GM23338 (cell line): ENCODE results near the gene OTUB2. TPM values are rescaled to one million over a fixed set of nuclear protein-coding genes. Genes with fewer than 3 reads are reported as not detected.

Source experiments
- ATAC-seq: fragments of 200-7000 bp; cut with Tn5 transposase; 3 replicates; pipeline ENCODE4 v1.9.1; 2020
- DNase-seq: peaks from one replicate; pipeline ENCODE4 v3.0.0-alpha.2; 2015; ENCODE audit warnings: low spot score
- H2AFZ ChIP-seq: fragments of 200-600 bp; sonication (generic); 2 replicates; pipeline ENCODE4 v1.8.0; 2016; ENCODE audit warnings: antibody characterized with exemption, mild to moderate bottlenecking, moderate library complexity
- H3F3A ChIP-seq: fragments of 200-600 bp; sonication (generic); replicated peaks from 2 replicates; pipeline ENCODE4 v1.8.0; 2017; ENCODE audit warnings: antibody characterized with exemption, mixed run types, low read depth
- H3K27ac ChIP-seq: fragments of 200-600 bp; sonication (generic); 2 replicates; pipeline ENCODE4 v1.6.1; 2016; ENCODE audit warnings: low read depth
- H3K27me3 ChIP-seq: fragments of 200-600 bp; sonication (generic); 2 replicates; pipeline ENCODE4 v1.8.0; 2016; ENCODE audit warnings: mild to moderate bottlenecking, mixed run types, moderate library complexity; ENCODE audit not compliant: insufficient read depth
- H3K36me3 ChIP-seq: fragments of 200-600 bp; sonication (generic); 2 replicates; pipeline ENCODE4 v1.8.0; 2016; ENCODE audit warnings: mild to moderate bottlenecking; ENCODE audit not compliant: insufficient read depth
- H3K4me1 ChIP-seq: fragments of 200-600 bp; sonication (generic); 2 replicates; pipeline ENCODE4 v1.8.0; 2016; ENCODE audit warnings: mild to moderate bottlenecking, moderate library complexity; ENCODE audit not compliant: insufficient read depth
- H3K4me2 ChIP-seq: fragments of 200-600 bp; sonication (generic); 2 replicates; pipeline ENCODE4 v1.7.1; 2017; ENCODE audit warnings: mixed run types
- H3K4me3 ChIP-seq: fragments of 200-600 bp; sonication (generic); 2 replicates; pipeline ENCODE4 v1.6.1; 2016; ENCODE audit warnings: mixed run types
- H3K79me2 ChIP-seq: fragments of 200-600 bp; sonication (generic); replicated peaks from 2 replicates; pipeline ENCODE4 v1.8.0; 2017; ENCODE audit warnings: mild to moderate bottlenecking; ENCODE audit not compliant: insufficient read depth
- H3K9me2 ChIP-seq: fragments of 200-600 bp; sonication (generic); 2 replicates; pipeline ENCODE4 v1.8.0; 2017; ENCODE audit not compliant: insufficient read depth
- H4K20me1 ChIP-seq: fragments of 200-600 bp; sonication (generic); replicated peaks from 2 replicates; pipeline ENCODE4 v1.8.0; 2017; ENCODE audit warnings: mild to moderate bottlenecking; ENCODE audit not compliant: insufficient read depth
- H3K27ac Mint-ChIP-seq: 2 replicates; pipeline ENCODE4 v1.8.0; 2020; ENCODE audit warnings: inconsistent platforms, mild to moderate bottlenecking, moderate library complexity, mixed read lengths
- H3K27me3 Mint-ChIP-seq: 3 replicates; pipeline ENCODE4 v1.8.0; 2022; ENCODE audit warnings: low read depth, mild to moderate bottlenecking, moderate library complexity, mixed read lengths, inconsistent platforms; ENCODE audit not compliant: insufficient read depth, poor library complexity
- H3K36me3 Mint-ChIP-seq: 3 replicates; pipeline ENCODE4 v1.8.0; 2021; ENCODE audit warnings: low read depth, mild to moderate bottlenecking, inconsistent platforms, moderate library complexity, mixed read lengths
- H3K4me1 Mint-ChIP-seq: 3 replicates; pipeline ENCODE4 v1.8.0; 2020; ENCODE audit warnings: mild to moderate bottlenecking, inconsistent platforms, mixed read lengths
- H3K4me3 Mint-ChIP-seq: 3 replicates; pipeline ENCODE4 v1.8.0; 2021; ENCODE audit warnings: moderate library complexity, mild to moderate bottlenecking, inconsistent platforms, mixed read lengths
- H3K9me3 Mint-ChIP-seq: 3 replicates; pipeline ENCODE4 v1.8.0; 2020; ENCODE audit warnings: moderate library complexity, mild to moderate bottlenecking, inconsistent platforms, mixed read lengths
- CREB1 ChIP-seq: fragments of 250-450 bp; sonication (Bioruptor Pico); IDR thresholded peaks from 2 replicates; pipeline ENCODE4 v1.5.0; 2020; ENCODE audit warnings: low read depth, mild to moderate bottlenecking, moderate library complexity
- CTCF ChIP-seq, 2 experiments: fragments of 200-600 bp in 1 of 2; sonication (generic) in 1 of 2; conservative IDR thresholded peaks; 2 replicates each; pipeline versions ENCODE4 v1.5.1 to v1.6.1; 2016 to 2017; ENCODE audit warnings: antibody characterized with exemption in 2 of 2, low read depth in 2 of 2, mild to moderate bottlenecking in 2 of 2, moderate library complexity in 1 of 2
- EZH2 ChIP-seq: fragments of 200-600 bp; sonication (generic); IDR thresholded peaks from one replicate; pipeline ENCODE4 v1.8.0; 2017; ENCODE audit warnings: antibody characterized with exemption, mild to moderate bottlenecking, low read depth; ENCODE audit not compliant: unreplicated experiment
- EZH2phosphoT487 ChIP-seq: fragments of 200-600 bp; sonication (generic); IDR thresholded peaks from one replicate; pipeline ENCODE4 v1.8.1; 2018; ENCODE audit warnings: antibody characterized with exemption; ENCODE audit not compliant: unreplicated experiment
- JUNB ChIP-seq: IDR thresholded peaks from one replicate; pipeline ENCODE4 v1.6.1; 2016; ENCODE audit warnings: antibody characterized with exemption; ENCODE audit not compliant: unreplicated experiment
- NANOG ChIP-seq: IDR thresholded peaks from 2 replicates; pipeline ENCODE4 v1.6.1; 2016; ENCODE audit warnings: antibody characterized with exemption, borderline replicate concordance
- POLR2AphosphoS5 ChIP-seq: IDR thresholded peaks from 2 replicates; pipeline ENCODE4 v1.6.1; 2016; ENCODE audit warnings: antibody characterized with exemption, low read depth
- STAT1 ChIP-seq: IDR thresholded peaks from one replicate; pipeline ENCODE4 v1.6.1; 2016; ENCODE audit warnings: antibody characterized with exemption; ENCODE audit not compliant: unreplicated experiment
- ZNF114 ChIP-seq: fragments of 250-450 bp; sonication (Bioruptor Pico); IDR thresholded peaks from 2 replicates; pipeline ENCODE4 v1.5.0; 2020; ENCODE audit warnings: mild to moderate bottlenecking, moderate library complexity
- polyA plus RNA-seq: library from polyadenylated mRNA; unstranded; fragments of >200 nt; fragmentation: Nextera tagmentation; extraction: Ambion mirVana; gene quantifications from 2 replicates; pipeline ENCODE4 v1.2.1, GENCODE V29; 2016
- total RNA-seq: library from RNA; depleted of rRNA; stranded (reverse); fragments of >200 nt; shearing (Covaris generic); gene quantifications from 2 replicates; pipeline ENCODE4 v1.2.3, GENCODE V29; 2014
- TF ChIP-seq, protein P1 (sequence below): IDR thresholded peaks from one replicate; pipeline ENCODE4 v1.6.1; 2018; ENCODE audit warnings: antibody characterized with exemption; ENCODE audit not compliant: unreplicated experiment
- TF ChIP-seq, protein P2 (sequence below): IDR thresholded peaks from 2 replicates; pipeline ENCODE4 v1.6.1; 2016; ENCODE audit warnings: antibody characterized with exemption
- TF ChIP-seq, protein P3 (sequence below): fragments of 250-450 bp; sonication (Bioruptor Pico); IDR thresholded peaks from 2 replicates; pipeline ENCODE4 v1.5.0; 2020; ENCODE audit warnings: mild to moderate bottlenecking, moderate library complexity

Gene OTUB2
- total and polyA plus RNA-seq, 2 experiments from 2014 or later: 2.1 to 4.1 TPM

DNA sequence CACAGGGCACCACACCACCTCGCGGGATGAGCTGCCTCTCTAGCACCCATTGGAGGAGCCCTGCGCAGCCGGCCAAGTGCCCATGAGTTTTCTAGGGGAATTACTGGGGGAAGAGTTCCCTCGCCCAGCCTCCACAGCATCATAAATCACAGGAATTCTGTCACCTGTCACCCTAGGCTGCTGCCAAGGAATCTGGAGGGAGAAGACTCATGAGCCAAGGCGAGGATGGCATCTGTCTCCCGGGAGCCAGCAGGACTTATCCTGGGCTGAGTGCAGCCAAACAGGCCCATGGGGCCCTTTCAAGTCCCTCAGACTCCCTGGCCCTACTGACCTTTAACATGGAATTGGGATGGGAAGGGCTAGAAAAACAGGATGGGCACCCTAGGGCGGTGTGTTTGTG is 7.8 kb upstream of the OTUB2 start (continued):
- TF ChIP-seq, protein P1, sequence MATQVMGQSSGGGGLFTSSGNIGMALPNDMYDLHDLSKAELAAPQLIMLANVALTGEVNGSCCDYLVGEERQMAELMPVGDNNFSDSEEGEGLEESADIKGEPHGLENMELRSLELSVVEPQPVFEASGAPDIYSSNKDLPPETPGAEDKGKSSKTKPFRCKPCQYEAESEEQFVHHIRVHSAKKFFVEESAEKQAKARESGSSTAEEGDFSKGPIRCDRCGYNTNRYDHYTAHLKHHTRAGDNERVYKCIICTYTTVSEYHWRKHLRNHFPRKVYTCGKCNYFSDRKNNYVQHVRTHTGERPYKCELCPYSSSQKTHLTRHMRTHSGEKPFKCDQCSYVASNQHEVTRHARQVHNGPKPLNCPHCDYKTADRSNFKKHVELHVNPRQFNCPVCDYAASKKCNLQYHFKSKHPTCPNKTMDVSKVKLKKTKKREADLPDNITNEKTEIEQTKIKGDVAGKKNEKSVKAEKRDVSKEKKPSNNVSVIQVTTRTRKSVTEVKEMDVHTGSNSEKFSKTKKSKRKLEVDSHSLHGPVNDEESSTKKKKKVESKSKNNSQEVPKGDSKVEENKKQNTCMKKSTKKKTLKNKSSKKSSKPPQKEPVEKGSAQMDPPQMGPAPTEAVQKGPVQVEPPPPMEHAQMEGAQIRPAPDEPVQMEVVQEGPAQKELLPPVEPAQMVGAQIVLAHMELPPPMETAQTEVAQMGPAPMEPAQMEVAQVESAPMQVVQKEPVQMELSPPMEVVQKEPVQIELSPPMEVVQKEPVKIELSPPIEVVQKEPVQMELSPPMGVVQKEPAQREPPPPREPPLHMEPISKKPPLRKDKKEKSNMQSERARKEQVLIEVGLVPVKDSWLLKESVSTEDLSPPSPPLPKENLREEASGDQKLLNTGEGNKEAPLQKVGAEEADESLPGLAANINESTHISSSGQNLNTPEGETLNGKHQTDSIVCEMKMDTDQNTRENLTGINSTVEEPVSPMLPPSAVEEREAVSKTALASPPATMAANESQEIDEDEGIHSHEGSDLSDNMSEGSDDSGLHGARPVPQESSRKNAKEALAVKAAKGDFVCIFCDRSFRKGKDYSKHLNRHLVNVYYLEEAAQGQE: no peak
- TF ChIP-seq EZH2: no peak

GRCh38 chr14:94019329-94019728 is 6.8 kb upstream of the OTUB2 start:
- Mint-ChIP-seq H3K4me1 (peaks cover 23% of the 10 kb centered on the region), H3K9me3 (no peaks in the 10 kb centered on the region; the same call in 2 of the 3 replicates), H3K36me3 (no peaks in the 10 kb centered on the region), H3K4me3 (no peak overlapping the region), H3K27ac (no peak overlapping the region), H3K27me3 (peaks cover 4% of the 10 kb centered on the region)
- Histone ChIP-seq H4K20me1 (no peaks in the 10 kb centered on the region), H3K27me3 (no peaks in the 10 kb centered on the region), H3K9me2 (no peaks in the 10 kb centered on the region), H3K4me2 (no peak overlapping the region), H3K36me3 (no peaks in the 10 kb centered on the region), H3F3A (no peaks in the 10 kb centered on the region), H3K4me3 (no peak overlapping the region), H3K27ac (no peak overlapping the region), H3K4me1 (no peaks in the 10 kb centered on the region), H3K79me2 (no peaks in the 10 kb centered on the region), H2AFZ (no peak overlapping the region)
- DNase-seq (no peak), ATAC-seq (no peak)
- TF ChIP-seq CTCF (conservative IDR thresholded peaks at IDR 0.05; ENCODE audit: low read depth in 2 of 2) (no peak), ZNF114 (CRISPR knock-in tag) (no peak), CREB1 (CRISPR knock-in tag) (no peak), STAT1 (no peak), POLR2AphosphoS5 (no peak), EZH2phosphoT487 (no peak), JUNB (no peak), NANOG (no peak), EZH2 (no peak)
- TF ChIP-seq, protein P2, sequence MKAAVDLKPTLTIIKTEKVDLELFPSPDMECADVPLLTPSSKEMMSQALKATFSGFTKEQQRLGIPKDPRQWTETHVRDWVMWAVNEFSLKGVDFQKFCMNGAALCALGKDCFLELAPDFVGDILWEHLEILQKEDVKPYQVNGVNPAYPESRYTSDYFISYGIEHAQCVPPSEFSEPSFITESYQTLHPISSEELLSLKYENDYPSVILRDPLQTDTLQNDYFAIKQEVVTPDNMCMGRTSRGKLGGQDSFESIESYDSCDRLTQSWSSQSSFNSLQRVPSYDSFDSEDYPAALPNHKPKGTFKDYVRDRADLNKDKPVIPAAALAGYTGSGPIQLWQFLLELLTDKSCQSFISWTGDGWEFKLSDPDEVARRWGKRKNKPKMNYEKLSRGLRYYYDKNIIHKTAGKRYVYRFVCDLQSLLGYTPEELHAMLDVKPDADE: no peak
- TF ChIP-seq, protein P3, sequence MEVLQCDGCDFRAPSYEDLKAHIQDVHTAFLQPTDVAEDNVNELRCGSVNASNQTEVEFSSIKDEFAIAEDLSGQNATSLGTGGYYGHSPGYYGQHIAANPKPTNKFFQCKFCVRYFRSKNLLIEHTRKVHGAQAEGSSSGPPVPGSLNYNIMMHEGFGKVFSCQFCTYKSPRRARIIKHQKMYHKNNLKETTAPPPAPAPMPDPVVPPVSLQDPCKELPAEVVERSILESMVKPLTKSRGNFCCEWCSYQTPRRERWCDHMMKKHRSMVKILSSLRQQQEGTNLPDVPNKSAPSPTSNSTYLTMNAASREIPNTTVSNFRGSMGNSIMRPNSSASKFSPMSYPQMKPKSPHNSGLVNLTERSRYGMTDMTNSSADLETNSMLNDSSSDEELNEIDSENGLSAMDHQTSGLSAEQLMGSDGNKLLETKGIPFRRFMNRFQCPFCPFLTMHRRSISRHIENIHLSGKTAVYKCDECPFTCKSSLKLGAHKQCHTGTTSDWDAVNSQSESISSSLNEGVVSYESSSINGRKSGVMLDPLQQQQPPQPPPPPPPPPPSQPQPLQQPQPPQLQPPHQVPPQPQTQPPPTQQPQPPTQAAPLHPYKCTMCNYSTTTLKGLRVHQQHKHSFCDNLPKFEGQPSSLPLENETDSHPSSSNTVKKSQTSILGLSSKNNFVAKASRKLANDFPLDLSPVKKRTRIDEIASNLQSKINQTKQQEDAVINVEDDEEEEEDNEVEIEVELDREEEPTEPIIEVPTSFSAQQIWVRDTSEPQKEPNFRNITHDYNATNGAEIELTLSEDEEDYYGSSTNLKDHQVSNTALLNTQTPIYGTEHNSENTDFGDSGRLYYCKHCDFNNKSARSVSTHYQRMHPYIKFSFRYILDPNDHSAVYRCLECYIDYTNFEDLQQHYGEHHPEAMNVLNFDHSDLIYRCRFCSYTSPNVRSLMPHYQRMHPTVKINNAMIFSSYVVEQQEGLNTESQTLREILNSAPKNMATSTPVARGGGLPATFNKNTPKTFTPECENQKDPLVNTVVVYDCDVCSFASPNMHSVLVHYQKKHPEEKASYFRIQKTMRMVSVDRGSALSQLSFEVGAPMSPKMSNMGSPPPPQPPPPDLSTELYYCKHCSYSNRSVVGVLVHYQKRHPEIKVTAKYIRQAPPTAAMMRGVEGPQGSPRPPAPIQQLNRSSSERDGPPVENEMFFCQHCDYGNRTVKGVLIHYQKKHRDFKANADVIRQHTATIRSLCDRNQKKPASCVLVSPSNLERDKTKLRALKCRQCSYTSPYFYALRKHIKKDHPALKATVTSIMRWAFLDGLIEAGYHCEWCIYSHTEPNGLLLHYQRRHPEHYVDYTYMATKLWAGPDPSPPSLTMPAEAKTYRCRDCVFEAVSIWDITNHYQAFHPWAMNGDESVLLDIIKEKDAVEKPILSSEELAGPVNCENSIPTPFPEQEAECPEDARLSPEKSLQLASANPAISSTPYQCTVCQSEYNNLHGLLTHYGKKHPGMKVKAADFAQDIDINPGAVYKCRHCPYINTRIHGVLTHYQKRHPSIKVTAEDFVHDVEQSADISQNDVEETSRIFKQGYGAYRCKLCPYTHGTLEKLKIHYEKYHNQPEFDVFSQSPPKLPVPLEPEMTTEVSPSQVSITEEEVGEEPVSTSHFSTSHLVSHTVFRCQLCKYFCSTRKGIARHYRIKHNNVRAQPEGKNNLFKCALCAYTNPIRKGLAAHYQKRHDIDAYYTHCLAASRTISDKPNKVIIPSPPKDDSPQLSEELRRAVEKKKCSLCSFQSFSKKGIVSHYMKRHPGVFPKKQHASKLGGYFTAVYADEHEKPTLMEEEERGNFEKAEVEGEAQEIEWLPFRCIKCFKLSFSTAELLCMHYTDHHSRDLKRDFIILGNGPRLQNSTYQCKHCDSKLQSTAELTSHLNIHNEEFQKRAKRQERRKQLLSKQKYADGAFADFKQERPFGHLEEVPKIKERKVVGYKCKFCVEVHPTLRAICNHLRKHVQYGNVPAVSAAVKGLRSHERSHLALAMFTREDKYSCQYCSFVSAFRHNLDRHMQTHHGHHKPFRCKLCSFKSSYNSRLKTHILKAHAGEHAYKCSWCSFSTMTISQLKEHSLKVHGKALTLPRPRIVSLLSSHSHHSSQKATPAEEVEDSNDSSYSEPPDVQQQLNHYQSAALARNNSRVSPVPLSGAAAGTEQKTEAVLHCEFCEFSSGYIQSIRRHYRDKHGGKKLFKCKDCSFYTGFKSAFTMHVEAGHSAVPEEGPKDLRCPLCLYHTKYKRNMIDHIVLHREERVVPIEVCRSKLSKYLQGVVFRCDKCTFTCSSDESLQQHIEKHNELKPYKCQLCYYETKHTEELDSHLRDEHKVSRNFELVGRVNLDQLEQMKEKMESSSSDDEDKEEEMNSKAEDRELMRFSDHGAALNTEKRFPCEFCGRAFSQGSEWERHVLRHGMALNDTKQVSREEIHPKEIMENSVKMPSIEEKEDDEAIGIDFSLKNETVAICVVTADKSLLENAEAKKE (CRISPR knock-in tag): no peak
